HG03045 (cell line): Measurements from ENCODE around the gene LRRC14B.
"Not testable (repeated sequence)": the region's sequence is repeated elsewhere in the genome, so short reads cannot be mapped to it uniquely, and the experiment has no call there.

Experiments
- ATAC-seq: cut with Tn5 transposase; IDR thresholded peaks from one replicate; pipeline ENCODE4 v1.9.1; 2021; ENCODE audit warnings: mild to moderate bottlenecking, moderate library complexity; ENCODE audit not compliant: unreplicated experiment

LRRC14B gene

GRCh38 chr5:190366-191035 is 794 bp upstream of the LRRC14B start:
- no peak for ATAC-seq

GRCh38 chr5:191949-192690 is 825 bp downstream of the LRRC14B start:
- no peak for ATAC-seq

- ATAC-seq: no peak
Measured at GRCh38 chr5:192691-192969, 1.3 kb downstream of the LRRC14B start.

GRCh38 chr5:192970-193831 is 1.9 kb downstream of the LRRC14B start:
- no peak for ATAC-seq

- no peak for ATAC-seq
Measured at GRCh38 chr5:194102-194501, 2.8 kb downstream of the LRRC14B start.

- ATAC-seq: no peak
Measured at GRCh38 chr5:194603-195209, 3.4 kb downstream of the LRRC14B start.

- ATAC-seq: no peak
Measured at GRCh38 chr5:195401-196160, 4.3 kb downstream of the LRRC14B start.

GRCh38 chr5:196350-196749 is 5.1 kb downstream of the LRRC14B start:
- ATAC-seq: no peak

GRCh38 chr5:197031-197430 is 5.7 kb downstream of the LRRC14B start:
- not testable (repeated sequence) for ATAC-seq

GRCh38 chr5:197892-198489 is 6.7 kb downstream of the LRRC14B start:
- no peak for ATAC-seq

- ATAC-seq: no peak
Measured at GRCh38 chr5:198516-199196, 7.4 kb downstream of the LRRC14B start.

GRCh38 chr5:199197-199949 is 8.1 kb downstream of the LRRC14B start:
- ATAC-seq: no peak

- no peak for ATAC-seq
Measured at GRCh38 chr5:199950-200645, 8.8 kb downstream of the LRRC14B start.

- ATAC-seq: no peak
Measured at GRCh38 chr5:200985-201384, 9.7 kb downstream of the LRRC14B start.

- no peak for ATAC-seq
Measured at GRCh38 chr5:201672-202071, 10.4 kb downstream of the LRRC14B start.

GRCh38 chr5:203246-203930 is 12.1 kb downstream of the LRRC14B start:
- ATAC-seq: no peak

- no peak for ATAC-seq
Measured at GRCh38 chr5:204001-204400, 12.7 kb downstream of the LRRC14B start.

- no peak for ATAC-seq
Measured at GRCh38 chr5:204462-204861, 13.2 kb downstream of the LRRC14B start.
